Mesothelial cell of epicardium (in vitro differentiated cells): ENCODE results near the gene CASTOR1. TPM values are rescaled to one million over a fixed set of nuclear protein-coding genes. Genes with fewer than 3 reads are reported as not detected.

Experiments used
- DNase-seq, 2 experiments: peaks; one replicate each; pipeline ENCODE4 v3.0.0; 2021; ENCODE audit warnings: low spot score in 2 of 2; ENCODE audit not compliant: unreplicated experiment in 2 of 2
- H3K27ac Mint-ChIP-seq: 2 replicates; pipeline ENCODE4 v1.8.0; 2021; ENCODE audit warnings: mixed read lengths
- H3K27me3 Mint-ChIP-seq: 2 replicates; pipeline ENCODE4 v1.8.0; 2021; ENCODE audit warnings: low read depth, mixed read lengths
- H3K36me3 Mint-ChIP-seq: 2 replicates; pipeline ENCODE4 v1.8.0; 2021; ENCODE audit warnings: mixed read lengths
- H3K4me1 Mint-ChIP-seq: 2 replicates; pipeline ENCODE4 v1.8.0; 2021; ENCODE audit warnings: mixed read lengths
- H3K4me3 Mint-ChIP-seq: 2 replicates; pipeline ENCODE4 v1.8.0; 2021; ENCODE audit warnings: mild to moderate bottlenecking, moderate library complexity, mixed read lengths
- H3K9me3 Mint-ChIP-seq: 2 replicates; pipeline ENCODE4 v1.8.0; 2021; ENCODE audit warnings: mixed read lengths
- CTCF ChIP-seq: fragments of 200-600 bp; sonication (generic); IDR thresholded peaks from one replicate; pipeline ENCODE4 v1.5.0; 2021; ENCODE audit warnings: antibody characterized with exemption; ENCODE audit not compliant: unreplicated experiment
- total RNA-seq: library from RNA; stranded (reverse); gene quantifications from 3 replicates; pipeline ENCODE4 v1.2.1, GENCODE V29; 2021

Gene CASTOR1
- total RNA-seq, 1 donor from 2014 or later: 13.5 TPM

DNA sequence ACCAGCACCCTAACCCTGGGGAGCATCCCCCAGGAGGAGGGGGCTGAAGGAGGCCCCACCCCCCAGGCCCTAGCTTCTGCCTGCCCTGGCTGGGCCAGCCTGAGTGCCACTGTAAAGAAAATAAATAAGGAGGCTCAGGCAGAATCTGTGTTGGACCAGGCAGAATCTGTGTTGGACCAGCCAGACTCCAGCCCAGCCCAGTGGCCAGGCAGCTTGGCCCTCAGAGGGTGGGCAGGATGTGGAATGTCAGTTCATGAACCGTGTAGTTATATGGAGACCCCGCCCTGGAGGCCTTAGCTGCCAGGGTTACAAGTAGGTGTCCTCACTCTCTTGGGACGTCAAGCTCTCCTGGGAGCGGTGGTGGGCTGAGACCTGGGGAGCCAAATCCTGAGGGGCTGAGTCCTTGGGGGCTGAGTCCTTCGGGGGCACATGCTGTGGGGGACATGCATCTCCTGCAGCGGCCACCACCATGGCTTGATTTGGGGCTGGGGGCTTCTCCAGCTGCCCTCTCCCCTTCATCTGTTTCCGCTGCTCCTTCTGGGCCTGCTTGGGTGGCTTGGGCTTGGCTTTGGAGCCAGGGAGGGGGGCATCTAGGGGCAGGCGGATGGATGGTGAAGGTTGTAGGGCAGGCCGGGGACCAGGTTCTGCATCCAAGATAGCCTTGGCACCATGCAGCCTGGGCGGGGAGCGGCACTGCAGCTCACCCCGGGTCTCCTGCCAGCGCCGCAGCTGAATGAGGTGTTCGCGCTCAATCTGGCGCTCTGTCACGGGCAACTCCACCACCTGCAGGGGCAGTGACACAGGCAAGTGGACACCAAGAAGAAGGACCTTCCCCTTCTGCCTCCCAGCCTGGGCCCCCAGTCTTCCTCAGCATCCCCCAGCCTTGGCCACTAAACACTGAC lies 3.0 kb upstream of the CASTOR1 start:
- H3K4me3 Mint-ChIP-seq: no peak overlapping the region
- no peak for TF ChIP-seq CTCF
- DNase-seq: no peak
- peaks cover 16% of the 10 kb centered on the region for H3K36me3 Mint-ChIP-seq
- H3K9me3 Mint-ChIP-seq: no peaks in the 10 kb centered on the region
- H3K27ac Mint-ChIP-seq: no peak overlapping the region
- H3K27me3 Mint-ChIP-seq: no peaks in the 10 kb centered on the region
- peaks cover 15% of the 10 kb centered on the region for H3K4me1 Mint-ChIP-seq

DNA sequence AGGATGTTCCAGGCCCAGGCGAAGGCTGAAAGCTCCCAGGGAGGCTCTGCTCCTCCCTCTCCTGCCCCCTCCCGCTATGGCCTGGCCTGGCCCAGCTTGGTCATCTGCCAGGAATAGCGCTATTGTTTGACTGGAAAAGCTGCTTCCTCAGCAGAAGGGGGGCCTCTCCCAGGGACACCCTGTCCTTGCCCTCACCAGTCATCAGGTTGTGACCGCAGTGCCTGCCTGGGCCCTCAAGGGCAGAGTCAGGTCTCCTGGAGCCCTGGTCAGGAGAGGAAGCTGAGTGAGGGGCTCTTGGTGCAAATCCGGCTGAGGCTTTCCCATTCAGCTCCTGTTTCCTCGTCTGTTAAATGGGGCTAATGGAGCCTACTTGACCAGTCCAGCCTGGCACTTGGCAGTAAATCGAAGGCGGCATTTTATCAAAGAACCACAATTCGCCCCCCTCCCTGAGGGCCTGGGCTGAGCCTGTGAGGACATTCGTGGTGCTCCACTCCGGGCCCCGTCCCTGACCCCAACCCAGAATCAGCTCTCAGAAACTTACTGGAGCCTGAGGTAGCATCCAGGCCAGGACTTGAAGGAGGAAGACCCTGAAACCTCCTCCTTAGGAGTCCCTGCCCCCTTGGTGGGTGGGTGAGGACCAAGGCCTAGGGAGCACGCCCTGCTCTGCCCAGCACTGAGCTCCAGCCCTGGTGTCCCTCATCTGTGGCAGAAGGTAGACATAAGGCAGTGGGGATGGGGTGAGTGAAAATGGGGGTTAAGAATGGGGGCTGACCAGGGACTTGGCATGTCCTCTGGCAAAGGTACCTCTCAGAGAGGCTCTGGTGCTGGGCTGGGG lies 2.0 kb upstream of the CASTOR1 start:
- peaks cover 15% of the 10 kb centered on the region for H3K4me1 Mint-ChIP-seq
- peaks cover 16% of the 10 kb centered on the region for H3K36me3 Mint-ChIP-seq
- no peaks in the 10 kb centered on the region for H3K27me3 Mint-ChIP-seq
- H3K9me3 Mint-ChIP-seq: no peaks in the 10 kb centered on the region
- H3K4me3 Mint-ChIP-seq: no peak overlapping the region
- DNase-seq: no peak
- TF ChIP-seq CTCF: no peak
- H3K27ac Mint-ChIP-seq: no peak overlapping the region

GRCh38 chr22:30290342-30291057 lies 1.2 kb upstream of the CASTOR1 start:
- H3K27ac Mint-ChIP-seq: peak overlapping the region; percentile 82
- TF ChIP-seq CTCF: no peak
- H3K4me1 Mint-ChIP-seq: peaks cover 15% of the 10 kb centered on the region
- H3K9me3 Mint-ChIP-seq: no peaks in the 10 kb centered on the region
- H3K4me3 Mint-ChIP-seq: peak overlapping the region; percentile 70
- DNase-seq: no peak
- no peaks in the 10 kb centered on the region for H3K27me3 Mint-ChIP-seq
- H3K36me3 Mint-ChIP-seq: peaks cover 16% of the 10 kb centered on the region

DNA sequence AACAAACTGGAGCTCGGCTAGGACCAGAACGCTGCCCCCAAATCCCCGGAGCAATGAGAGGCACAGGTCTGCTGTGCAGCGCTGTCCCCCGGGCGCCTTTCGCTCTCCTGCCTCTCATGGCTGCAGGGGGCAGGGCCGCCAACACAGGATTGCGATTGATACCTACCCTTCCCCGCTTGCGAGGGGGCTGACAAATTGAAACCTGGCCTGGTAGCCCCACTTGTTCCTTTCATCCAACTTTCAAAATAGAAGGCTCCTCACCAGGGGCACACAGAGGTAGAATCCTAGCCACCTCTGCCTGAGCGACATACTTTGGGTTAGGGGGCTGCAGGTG lies 642 bp upstream of the CASTOR1 start:
- no peak for TF ChIP-seq CTCF
- DNase-seq: no peak
- no peaks in the 10 kb centered on the region for H3K27me3 Mint-ChIP-seq
- H3K27ac Mint-ChIP-seq: peak overlapping the region; percentile 82
- H3K9me3 Mint-ChIP-seq: no peaks in the 10 kb centered on the region
- H3K4me3 Mint-ChIP-seq: peak overlapping the region; percentile 70
- peaks cover 17% of the 10 kb centered on the region for H3K36me3 Mint-ChIP-seq
- peaks cover 15% of the 10 kb centered on the region for H3K4me1 Mint-ChIP-seq

DNA sequence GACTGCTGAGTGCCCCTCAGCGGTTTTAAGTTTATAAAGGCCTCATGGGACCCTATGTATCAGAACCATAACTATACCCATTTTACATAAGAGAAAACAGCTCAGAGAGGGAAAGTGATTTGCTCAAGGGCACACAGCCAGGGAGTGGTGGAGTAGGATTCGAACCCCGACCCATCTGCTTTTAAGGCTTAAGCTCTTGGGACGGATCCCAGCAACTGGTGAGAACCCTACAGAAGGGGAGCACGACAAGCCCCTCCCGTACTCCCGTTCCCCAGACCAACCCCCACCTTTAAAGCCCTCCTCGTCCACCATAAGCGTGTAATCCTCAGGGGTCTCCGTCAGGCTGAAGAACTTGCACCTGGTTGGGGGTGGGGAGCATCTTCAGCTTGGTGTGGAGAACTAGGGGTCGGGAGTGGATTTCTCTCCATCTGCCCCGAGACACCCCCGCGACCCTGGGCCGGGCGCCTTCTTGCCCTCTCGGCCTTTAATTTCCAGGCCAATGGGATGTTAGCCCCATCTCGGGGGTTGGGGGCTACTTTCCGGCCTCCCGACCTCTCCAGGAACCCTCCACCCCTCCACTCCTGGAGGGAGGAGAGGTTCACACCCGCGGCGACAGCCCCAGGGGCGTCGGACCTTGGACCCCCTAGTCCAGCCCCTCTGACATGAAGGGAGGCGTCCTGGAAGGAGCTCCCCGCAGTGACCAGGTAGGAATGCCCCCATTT lies 725 bp downstream of the CASTOR1 start:
- DNase-seq: no peak
- Mint-ChIP-seq H3K4me3 (peak overlapping the region; percentile 70), H3K36me3 (peaks cover 12% of the 10 kb centered on the region), H3K27ac (peak overlapping the region; percentile 84), H3K4me1 (peaks cover 15% of the 10 kb centered on the region), H3K27me3 (no peaks in the 10 kb centered on the region), H3K9me3 (no peaks in the 10 kb centered on the region)
- no peak for TF ChIP-seq CTCF
